Measurements from ENCODE around the gene CAPN9. TPM values are rescaled to one million over a fixed set of nuclear protein-coding genes. Genes with fewer than 3 reads are reported as not detected.

Gene CAPN9
- total RNA-seq, 2 donors from 2014 or later = not detected

DNA sequence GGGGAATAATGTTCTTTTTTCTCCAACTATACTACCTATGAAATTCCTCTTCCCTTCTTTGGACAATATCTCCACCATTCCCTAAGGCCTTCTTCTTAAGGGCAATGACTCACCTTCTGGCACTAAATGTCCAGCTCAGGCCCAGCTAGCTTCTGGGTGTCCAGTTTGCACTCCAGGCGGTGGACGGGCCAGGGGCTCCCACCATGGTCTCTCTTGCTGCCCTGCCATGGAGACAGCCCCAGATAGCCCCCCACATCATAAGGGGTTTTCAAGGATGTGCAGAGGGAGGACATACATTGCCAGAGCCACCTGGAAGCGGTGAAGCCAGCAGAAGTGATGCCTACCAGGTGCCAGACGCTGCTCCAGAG lies 77.3 kb downstream of the CAPN9 start:
- Mint-ChIP-seq H3K9me3 (no peaks in the 10 kb centered on the region), H3K27ac (no peak overlapping the region), H3K27me3 (ENCODE audit: low read depth) (peaks cover 17% of the 10 kb centered on the region), H3K4me3 (no peak overlapping the region), H3K4me1 (ENCODE audit: low read depth) (no peaks in the 10 kb centered on the region), H3K36me3 (ENCODE audit: insufficient read depth in 2 of 2) (no peaks in the 10 kb centered on the region)
- no peak for DNase-seq
- ATAC-seq (replicated peaks in 1 of 2) = no peak

DNA sequence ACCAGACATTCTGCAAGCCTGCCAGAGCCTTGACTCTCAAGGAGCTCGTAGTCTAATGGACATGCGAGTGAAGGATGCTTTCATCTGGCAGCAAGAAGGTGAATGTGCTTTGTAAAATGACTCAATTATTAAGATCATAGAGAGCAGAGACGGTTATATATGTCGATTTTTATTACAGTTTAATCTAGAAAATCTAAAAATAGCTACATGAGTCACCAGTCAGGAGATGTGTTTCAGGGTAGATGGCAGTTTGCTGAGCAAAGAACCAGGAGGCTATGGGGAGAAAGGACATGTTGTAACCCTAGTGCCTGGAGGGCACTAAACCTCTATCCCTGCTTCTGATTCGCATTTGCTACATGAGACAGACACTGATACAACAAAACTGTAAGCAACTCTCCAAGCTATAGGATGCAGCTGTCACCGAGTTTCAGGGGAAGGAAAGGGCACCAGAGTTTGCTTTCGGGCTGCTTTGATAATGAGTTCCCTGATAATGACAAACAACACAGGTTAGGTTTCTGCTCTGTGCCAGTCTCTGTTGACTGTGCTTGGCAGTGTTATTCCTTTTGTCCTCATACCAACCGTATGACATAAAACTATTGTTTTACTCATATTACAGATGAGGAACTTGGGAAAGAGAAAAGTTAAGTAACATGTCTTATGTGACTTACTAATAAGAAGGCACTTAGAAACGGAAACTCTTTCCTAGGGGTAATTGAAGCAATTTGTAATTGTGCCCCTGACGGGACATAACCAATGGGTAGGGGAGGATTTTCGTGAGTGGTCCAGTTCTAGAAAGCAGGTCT lies 77.9 kb downstream of the CAPN9 start:
- Mint-ChIP-seq H3K27ac (no peak overlapping the region), H3K9me3 (no peaks in the 10 kb centered on the region), H3K4me3 (no peak overlapping the region), H3K27me3 (ENCODE audit: low read depth) (peaks cover 17% of the 10 kb centered on the region), H3K4me1 (ENCODE audit: low read depth) (no peaks in the 10 kb centered on the region), H3K36me3 (ENCODE audit: insufficient read depth in 2 of 2) (no peaks in the 10 kb centered on the region)
- no peak for DNase-seq
- ATAC-seq (replicated peaks in 1 of 2) = no peak

DNA sequence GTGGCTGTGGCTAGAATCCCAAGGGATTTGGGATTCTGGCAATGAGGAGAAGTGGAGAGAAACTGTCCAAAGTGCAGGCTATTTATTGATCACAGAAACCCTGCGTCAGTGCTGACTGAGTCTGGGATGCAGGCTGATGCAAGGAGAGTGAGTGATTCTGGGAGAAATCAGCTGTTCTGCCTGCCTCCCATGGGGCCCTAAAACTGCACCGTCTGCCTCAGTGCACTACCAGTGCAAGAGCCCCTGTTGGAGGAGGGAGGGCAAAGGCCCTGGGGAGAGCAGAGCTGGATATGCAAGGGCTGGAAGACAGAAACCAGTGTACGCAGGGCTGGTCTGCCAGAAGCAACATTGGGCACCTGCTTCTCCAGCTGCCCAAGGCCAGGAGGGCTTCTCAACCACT lies 78.6 kb downstream of the CAPN9 start:
- Mint-ChIP-seq H3K4me1 (ENCODE audit: low read depth) (no peaks in the 10 kb centered on the region), H3K4me3 (no peak overlapping the region), H3K9me3 (peaks cover 0 to 2% of the 10 kb centered on the region in 2 donors), H3K36me3 (ENCODE audit: insufficient read depth in 2 of 2) (peaks cover 0 to 1% of the 10 kb centered on the region in 2 donors), H3K27me3 (ENCODE audit: low read depth) (peaks cover 14% of the 10 kb centered on the region), H3K27ac (no peak overlapping the region)
- ATAC-seq (replicated peaks in 1 of 2) (no peak), DNase-seq (no peak)

DNA sequence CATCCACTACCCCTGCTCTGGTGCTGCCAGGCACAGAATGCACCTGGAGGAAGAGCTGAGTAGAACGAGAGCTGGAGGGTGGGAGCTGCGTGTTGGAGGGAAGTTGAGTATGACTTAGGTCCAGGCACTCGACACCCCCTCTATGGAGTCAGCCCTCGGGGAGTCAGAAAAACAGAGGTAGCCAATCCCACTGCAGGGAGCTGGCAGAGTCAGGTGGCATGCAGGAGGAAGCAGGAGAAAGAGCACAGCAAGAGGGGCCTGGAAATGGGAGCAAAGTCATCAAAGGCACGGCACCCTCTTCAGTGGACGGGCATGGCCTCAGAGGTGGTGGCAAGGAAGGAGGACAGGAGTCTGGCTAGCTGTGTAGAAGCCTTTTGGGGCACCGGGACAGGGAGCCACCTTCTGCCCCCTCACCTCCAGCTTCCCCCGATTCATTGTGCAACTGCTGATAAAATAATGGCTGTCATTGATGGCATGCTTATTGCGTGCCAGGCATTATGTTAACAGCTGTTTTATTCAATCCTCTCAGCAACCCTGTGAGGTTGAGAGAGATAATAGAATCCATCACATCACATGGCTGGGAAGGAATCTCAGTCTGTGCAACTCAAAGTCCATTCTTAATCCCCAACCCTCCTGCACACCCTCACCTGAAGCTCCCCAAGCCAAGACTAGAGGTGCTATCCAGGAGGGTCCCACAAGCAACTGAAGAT lies 79.1 kb downstream of the CAPN9 start:
- ATAC-seq (replicated peaks in 1 of 2) (no peak), DNase-seq (no peak)
- peaks cover 0 to 1% of the 10 kb centered on the region in 2 donors for H3K36me3 Mint-ChIP-seq (ENCODE audit: insufficient read depth in 2 of 2)
- peaks cover 2 to 4% of the 10 kb centered on the region in 2 donors for H3K9me3 Mint-ChIP-seq
- no peak overlapping the region for H3K4me3 Mint-ChIP-seq
- peaks cover 9% of the 10 kb centered on the region for H3K27me3 Mint-ChIP-seq (ENCODE audit: low read depth)
- no peak overlapping the region for H3K27ac Mint-ChIP-seq
- H3K4me1 Mint-ChIP-seq (ENCODE audit: low read depth) = no peaks in the 10 kb centered on the region

DNA sequence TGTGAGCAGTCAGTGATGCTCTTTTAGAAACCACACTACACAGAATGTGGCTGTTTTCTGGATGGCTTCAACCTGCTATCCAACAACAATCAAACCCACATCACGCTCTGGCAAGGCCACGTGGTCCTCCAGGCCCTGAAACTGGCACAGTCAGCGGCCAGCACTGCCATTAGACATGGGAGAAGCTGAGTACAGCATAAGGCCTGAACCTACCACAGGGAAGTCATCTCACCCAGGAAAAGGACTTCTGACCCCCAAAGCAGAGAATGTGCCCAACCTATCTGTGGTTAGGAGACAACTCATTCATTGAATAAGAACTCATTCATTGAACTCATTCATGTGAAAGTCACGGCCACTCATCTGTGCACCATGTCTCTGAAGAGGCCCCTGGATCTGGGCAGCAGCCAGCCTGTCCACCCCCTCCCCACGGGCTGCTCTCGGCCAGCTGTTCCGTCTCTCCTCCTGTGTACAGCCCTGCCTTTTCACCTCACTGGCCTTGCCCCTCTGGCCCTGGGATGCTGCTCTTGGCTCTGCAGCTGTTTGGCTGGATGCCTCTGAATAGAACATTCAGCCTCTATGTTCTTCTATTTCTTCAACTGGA lies 80.0 kb downstream of the CAPN9 start:
- H3K4me1 Mint-ChIP-seq (ENCODE audit: low read depth) = no peaks in the 10 kb centered on the region
- H3K27me3 Mint-ChIP-seq (ENCODE audit: low read depth) = peaks cover 8% of the 10 kb centered on the region
- no peak overlapping the region for H3K27ac Mint-ChIP-seq
- ATAC-seq (replicated peaks in 1 of 2) (no peak), DNase-seq (no peak)
- peaks cover 5 to 8% of the 10 kb centered on the region in 2 donors for H3K9me3 Mint-ChIP-seq
- no peak overlapping the region for H3K4me3 Mint-ChIP-seq
- peaks cover 0 to 1% of the 10 kb centered on the region in 2 donors for H3K36me3 Mint-ChIP-seq (ENCODE audit: insufficient read depth in 2 of 2)

DNA sequence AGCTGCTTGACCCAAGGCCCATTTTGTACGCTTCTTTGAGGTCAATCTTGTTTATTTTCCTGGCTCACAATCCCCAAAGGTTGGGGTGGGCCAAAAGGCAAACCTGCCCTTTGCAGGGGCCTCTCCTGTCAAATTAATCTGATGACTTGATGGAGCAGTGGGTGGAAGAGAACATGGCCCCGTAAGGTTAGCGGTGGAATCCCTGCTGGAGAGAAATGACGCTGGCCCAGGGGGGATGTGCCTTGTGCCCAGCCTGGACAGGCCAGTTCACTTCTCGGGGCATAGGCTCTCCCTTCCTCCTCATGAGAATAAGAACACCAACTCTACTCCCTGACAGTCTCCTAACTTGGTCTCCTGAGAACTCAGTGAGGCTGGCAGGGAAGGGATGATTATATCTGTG lies 80.6 kb downstream of the CAPN9 start:
- peaks cover 8% of the 10 kb centered on the region for H3K27me3 Mint-ChIP-seq (ENCODE audit: low read depth)
- ATAC-seq (replicated peaks in 1 of 2) (no peak), DNase-seq (no peak)
- H3K4me3 Mint-ChIP-seq = no peak overlapping the region
- H3K36me3 Mint-ChIP-seq (ENCODE audit: insufficient read depth in 2 of 2) = peaks cover 0 to 1% of the 10 kb centered on the region in 2 donors
- peaks cover 5 to 8% of the 10 kb centered on the region in 2 donors for H3K9me3 Mint-ChIP-seq
- no peaks in the 10 kb centered on the region for H3K4me1 Mint-ChIP-seq (ENCODE audit: low read depth)
- no peak overlapping the region for H3K27ac Mint-ChIP-seq

DNA sequence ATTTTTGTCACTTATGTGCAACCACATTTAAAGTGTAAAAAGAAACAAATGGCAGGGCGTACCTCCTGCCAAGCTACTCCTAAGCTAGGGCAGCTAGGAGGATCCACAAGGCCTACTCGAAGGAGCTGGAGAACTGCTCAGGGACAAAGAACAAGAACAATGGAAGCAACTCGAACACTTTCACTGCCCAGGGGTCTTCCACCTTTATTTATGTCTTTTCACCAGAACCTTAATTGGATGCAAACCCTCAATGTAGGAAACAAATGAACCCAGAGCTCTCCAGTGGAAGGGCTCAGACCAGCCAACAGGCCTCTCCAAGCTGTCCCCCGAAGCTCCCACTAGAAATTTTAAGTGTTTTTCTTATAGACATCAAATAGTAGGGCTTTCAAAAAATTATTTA lies 81.2 kb downstream of the CAPN9 start:
- Mint-ChIP-seq H3K36me3 (ENCODE audit: insufficient read depth in 2 of 2) (peaks cover 0 to 1% of the 10 kb centered on the region in 2 donors), H3K27me3 (ENCODE audit: low read depth) (peaks cover 8% of the 10 kb centered on the region), H3K27ac (no peak overlapping the region), H3K4me1 (ENCODE audit: low read depth) (no peaks in the 10 kb centered on the region), H3K4me3 (no peak overlapping the region), H3K9me3 (peaks cover 7 to 8% of the 10 kb centered on the region in 2 donors)
- no peak for ATAC-seq (replicated peaks in 1 of 2)
- DNase-seq = no peak

DNA sequence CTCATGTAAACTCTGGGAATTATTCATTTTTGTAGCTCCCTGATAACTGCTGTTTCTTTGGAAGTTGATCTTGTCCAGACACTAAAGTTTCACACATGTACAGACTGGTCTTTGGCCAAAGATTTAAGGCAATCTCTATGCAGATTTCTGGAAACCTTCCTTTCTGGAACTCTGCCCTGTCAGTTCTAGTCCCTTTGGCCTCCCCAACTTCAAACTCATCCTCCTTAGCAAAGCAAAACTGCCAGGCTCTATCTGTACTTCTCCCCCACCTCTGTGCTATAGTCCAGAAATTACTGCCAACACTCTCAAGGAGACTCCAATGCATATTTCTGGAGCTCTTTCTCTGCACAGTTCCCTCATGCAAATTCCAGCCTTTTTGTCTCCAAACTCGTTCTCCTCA lies 84.6 kb downstream of the CAPN9 start:
- no peaks in the 10 kb centered on the region for H3K4me1 Mint-ChIP-seq (ENCODE audit: low read depth)
- no peak for DNase-seq
- no peak overlapping the region for H3K27ac Mint-ChIP-seq
- H3K36me3 Mint-ChIP-seq (ENCODE audit: insufficient read depth in 2 of 2) = peaks cover 0 to 1% of the 10 kb centered on the region in 2 donors
- no peak overlapping the region for H3K4me3 Mint-ChIP-seq
- no peaks in the 10 kb centered on the region for H3K27me3 Mint-ChIP-seq (ENCODE audit: low read depth)
- H3K9me3 Mint-ChIP-seq = peaks cover 7 to 8% of the 10 kb centered on the region in 2 donors
- ATAC-seq (replicated peaks in 1 of 2) = no peak

DNA sequence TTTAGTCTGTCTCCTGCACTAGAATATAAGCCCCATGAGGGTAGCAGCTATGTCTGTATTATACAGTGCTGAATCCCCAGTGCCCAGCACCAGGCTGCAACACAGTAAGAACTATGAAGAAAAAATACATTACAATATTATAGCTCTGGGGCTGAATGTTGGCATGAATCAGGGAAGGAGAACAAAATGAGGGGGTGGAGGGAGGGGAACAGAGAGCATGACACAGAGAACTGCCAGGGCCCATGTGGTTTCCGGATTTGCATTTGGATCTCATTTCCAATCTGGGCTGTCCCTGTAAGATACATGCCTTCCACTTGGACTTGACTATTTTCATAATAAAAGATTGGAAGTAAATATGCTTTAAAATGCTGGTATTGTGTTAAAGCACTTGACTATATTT lies 85.3 kb downstream of the CAPN9 start:
- DNase-seq (no peak), ATAC-seq (replicated peaks in 1 of 2) (no peak)
- Mint-ChIP-seq H3K36me3 (ENCODE audit: insufficient read depth in 2 of 2) (peaks cover 0 to 1% of the 10 kb centered on the region in 2 donors), H3K4me1 (ENCODE audit: low read depth) (no peaks in the 10 kb centered on the region), H3K4me3 (no peak overlapping the region), H3K27ac (no peak overlapping the region), H3K27me3 (ENCODE audit: low read depth) (no peaks in the 10 kb centered on the region), H3K9me3 (peaks cover 7 to 8% of the 10 kb centered on the region in 2 donors)

DNA sequence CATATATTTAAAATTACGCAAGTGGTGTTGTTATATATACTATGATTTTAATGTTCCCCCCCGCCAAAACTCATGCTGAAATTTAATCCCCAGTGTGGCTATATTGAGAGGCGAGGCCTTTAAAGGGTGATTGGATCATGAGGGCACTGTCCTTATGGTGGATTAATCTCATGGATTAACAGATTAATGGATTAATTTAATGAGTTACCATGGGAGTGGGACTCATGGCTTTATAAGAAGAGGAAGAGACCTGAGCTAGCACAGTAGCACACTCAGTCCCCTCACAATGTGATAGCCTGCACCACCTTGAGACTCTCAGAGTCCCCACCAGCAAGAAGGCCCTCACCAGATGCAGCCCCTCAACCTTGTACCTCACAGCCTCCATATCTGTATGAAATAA lies 86.3 kb downstream of the CAPN9 start:
- Mint-ChIP-seq H3K27me3 (ENCODE audit: low read depth) (no peaks in the 10 kb centered on the region), H3K4me3 (no peak overlapping the region), H3K9me3 (peaks cover 7 to 8% of the 10 kb centered on the region in 2 donors), H3K4me1 (ENCODE audit: low read depth) (no peaks in the 10 kb centered on the region), H3K27ac (no peak overlapping the region), H3K36me3 (ENCODE audit: insufficient read depth in 2 of 2) (peaks cover 0 to 1% of the 10 kb centered on the region in 2 donors)
- DNase-seq = no peak
- no peak for ATAC-seq (replicated peaks in 1 of 2)

DNA sequence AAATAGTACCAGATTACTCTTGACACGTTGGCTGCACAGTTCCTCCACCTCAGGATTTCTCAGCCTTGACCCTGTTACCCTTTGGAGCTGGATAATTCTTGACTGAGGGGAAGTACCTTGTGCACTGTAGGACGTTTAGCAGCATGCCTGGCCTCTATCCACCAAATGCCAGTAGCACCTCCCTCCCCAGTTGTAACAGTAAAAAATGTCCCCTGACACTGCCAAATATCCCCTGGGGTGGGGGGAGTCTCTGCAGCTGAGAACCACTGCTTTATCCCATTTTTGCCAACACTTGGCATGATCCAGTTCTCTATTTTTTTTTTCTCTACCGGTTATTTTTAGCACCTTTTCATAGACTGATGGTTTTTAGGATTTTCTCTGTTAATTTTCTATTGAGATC lies 87.1 kb downstream of the CAPN9 start:
- peaks cover 0 to 1% of the 10 kb centered on the region in 2 donors for H3K36me3 Mint-ChIP-seq (ENCODE audit: insufficient read depth in 2 of 2)
- peaks cover 7 to 8% of the 10 kb centered on the region in 2 donors for H3K9me3 Mint-ChIP-seq
- no peaks in the 10 kb centered on the region for H3K27me3 Mint-ChIP-seq (ENCODE audit: low read depth)
- H3K27ac Mint-ChIP-seq = no peak overlapping the region
- H3K4me1 Mint-ChIP-seq (ENCODE audit: low read depth) = no peaks in the 10 kb centered on the region
- no peak for ATAC-seq (replicated peaks in 1 of 2)
- no peak for DNase-seq
- no peak overlapping the region for H3K4me3 Mint-ChIP-seq

DNA sequence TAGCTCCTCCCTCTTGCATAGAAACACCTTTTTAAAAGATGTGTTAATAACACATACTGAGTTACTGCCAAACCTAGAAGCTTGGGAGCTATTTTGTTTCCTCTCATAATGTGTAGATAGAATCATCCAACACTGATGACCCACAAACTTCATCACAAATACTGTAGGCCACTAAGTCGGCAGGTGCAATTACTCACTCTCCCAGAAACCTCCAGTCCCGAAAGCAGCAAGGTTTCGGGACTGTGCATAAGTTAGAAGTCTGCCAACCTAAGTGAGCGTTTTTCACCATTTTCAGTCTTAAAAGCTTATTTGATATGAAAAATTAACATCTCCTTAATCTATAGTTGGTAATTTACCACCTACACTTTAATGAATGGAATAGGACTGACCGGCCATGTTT lies 89.2 kb downstream of the CAPN9 start:
- H3K27me3 Mint-ChIP-seq (ENCODE audit: low read depth) = no peaks in the 10 kb centered on the region

DNA sequence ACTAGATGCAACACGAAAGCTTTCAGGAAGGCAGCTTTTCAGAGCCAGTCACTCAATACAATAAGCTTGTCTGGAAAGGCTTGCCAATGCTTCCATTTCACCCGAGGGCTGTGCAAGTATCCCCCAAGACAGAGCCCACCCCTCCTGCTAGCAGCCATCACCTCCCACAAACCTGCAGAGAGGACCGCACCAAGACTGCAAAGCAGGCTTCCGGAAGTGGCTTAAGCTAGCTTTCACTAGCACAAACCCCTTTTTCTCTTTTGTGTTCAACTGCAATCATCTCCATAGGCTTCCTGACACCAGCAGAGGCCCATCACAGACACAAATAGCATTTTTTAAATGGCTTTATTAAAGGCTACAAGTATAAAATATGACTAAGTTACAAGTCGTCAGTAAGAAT lies 89.6 kb downstream of the CAPN9 start:
- Mint-ChIP-seq H3K4me3 (no peak overlapping the region), H3K27ac (no peak overlapping the region), H3K27me3 (ENCODE audit: low read depth) (no peaks in the 10 kb centered on the region), H3K9me3 (peaks cover 4 to 5% of the 10 kb centered on the region in 2 donors), H3K36me3 (ENCODE audit: insufficient read depth in 2 of 2) (no peaks in the 10 kb centered on the region), H3K4me1 (ENCODE audit: low read depth) (no peaks in the 10 kb centered on the region)
- no peak for DNase-seq
- ATAC-seq (replicated peaks in 1 of 2) = no peak

More for the DNA sequence above, 89.2 kb downstream of the CAPN9 start:
- Mint-ChIP-seq H3K36me3 (ENCODE audit: insufficient read depth in 2 of 2) (no peaks in the 10 kb centered on the region), H3K4me1 (ENCODE audit: low read depth) (no peaks in the 10 kb centered on the region), H3K4me3 (no peak overlapping the region), H3K9me3 (peaks cover 4 to 5% of the 10 kb centered on the region in 2 donors), H3K27ac (no peak overlapping the region)
- no peak for DNase-seq
- ATAC-seq (replicated peaks in 1 of 2) = no peak

Data from activated T-cell treated with anti-CD3 and anti-CD28 coated beads, Interleukin-2, amount 50 U/mL, for 72 hours (primary cell).